ENCODE results near the gene INTS6. TPM values are rescaled to one million over a fixed set of nuclear protein-coding genes. Genes with fewer than 3 reads are reported as not detected.

The INTS6 gene, protein sequence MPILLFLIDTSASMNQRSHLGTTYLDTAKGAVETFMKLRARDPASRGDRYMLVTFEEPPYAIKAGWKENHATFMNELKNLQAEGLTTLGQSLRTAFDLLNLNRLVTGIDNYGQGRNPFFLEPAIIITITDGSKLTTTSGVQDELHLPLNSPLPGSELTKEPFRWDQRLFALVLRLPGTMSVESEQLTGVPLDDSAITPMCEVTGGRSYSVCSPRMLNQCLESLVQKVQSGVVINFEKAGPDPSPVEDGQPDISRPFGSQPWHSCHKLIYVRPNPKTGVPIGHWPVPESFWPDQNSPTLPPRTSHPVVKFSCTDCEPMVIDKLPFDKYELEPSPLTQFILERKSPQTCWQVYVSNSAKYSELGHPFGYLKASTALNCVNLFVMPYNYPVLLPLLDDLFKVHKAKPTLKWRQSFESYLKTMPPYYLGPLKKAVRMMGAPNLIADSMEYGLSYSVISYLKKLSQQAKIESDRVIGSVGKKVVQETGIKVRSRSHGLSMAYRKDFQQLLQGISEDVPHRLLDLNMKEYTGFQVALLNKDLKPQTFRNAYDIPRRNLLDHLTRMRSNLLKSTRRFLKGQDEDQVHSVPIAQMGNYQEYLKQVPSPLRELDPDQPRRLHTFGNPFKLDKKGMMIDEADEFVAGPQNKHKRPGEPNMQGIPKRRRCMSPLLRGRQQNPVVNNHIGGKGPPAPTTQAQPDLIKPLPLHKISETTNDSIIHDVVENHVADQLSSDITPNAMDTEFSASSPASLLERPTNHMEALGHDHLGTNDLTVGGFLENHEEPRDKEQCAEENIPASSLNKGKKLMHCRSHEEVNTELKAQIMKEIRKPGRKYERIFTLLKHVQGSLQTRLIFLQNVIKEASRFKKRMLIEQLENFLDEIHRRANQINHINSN
- total RNA-seq (31.0 TPM), polyA plus RNA-seq (ENCODE audit: insufficient read depth, low read depth, low replicate concordance) (8.3 TPM)
- long read RNA-seq, donor 1, full-length matches to known transcripts, result 3 of 3 reads
- long read RNA-seq, donor 1, partial matches to known transcripts, result 0 of 3 reads
- long read RNA-seq, donor 1, other reads (novel, unspliced or antisense), result 0 of 3 reads
- long read RNA-seq, donor 2, result 0 reads
- long read RNA-seq, donor 3, partial matches to known transcripts, result 0 of 1 reads
- long read RNA-seq, donor 3, other reads (novel, unspliced or antisense), result 0 of 1 reads
- long read RNA-seq, donor 4, partial matches to known transcripts, result 0 of 3 reads
- long read RNA-seq, donor 4, other reads (novel, unspliced or antisense), result 0 of 3 reads
- long read RNA-seq, donor 5, result 0 reads
- long read RNA-seq, donor 6, full-length matches to known transcripts, result 1 of 1 reads
- long read RNA-seq, donor 6, partial matches to known transcripts, result 0 of 1 reads
- long read RNA-seq, donor 6, other reads (novel, unspliced or antisense), result 0 of 1 reads
- long read RNA-seq, donor 7, full-length matches to known transcripts, result 13 of 29 reads
- long read RNA-seq, donor 7, partial matches to known transcripts, result 7 of 29 reads
- long read RNA-seq, donor 7, other reads (novel, unspliced or antisense), result 9 of 29 reads
- long read RNA-seq, donor 8, full-length matches to known transcripts, result 6 of 6 reads
- long read RNA-seq, donor 8, partial matches to known transcripts, result 0 of 6 reads
- long read RNA-seq, donor 8, other reads (novel, unspliced or antisense), result 0 of 6 reads
- long read RNA-seq, donor 9, full-length matches to known transcripts, result 3 of 3 reads
- long read RNA-seq, donor 9, partial matches to known transcripts, result 0 of 3 reads
- long read RNA-seq, donor 9, other reads (novel, unspliced or antisense), result 0 of 3 reads
- long read RNA-seq, donor 10, full-length matches to known transcripts, result 2 of 2 reads
- long read RNA-seq, donor 10, partial matches to known transcripts, result 0 of 2 reads
- long read RNA-seq, donor 10, other reads (novel, unspliced or antisense), result 0 of 2 reads

GRCh38 chr13:51452361-51453206 lies at the start of gene INTS6:
INTS6 (minus strand) TSS chr13:51453036; CDS start chr13:51452525, 511 bp downstream.
- H3K36me3 ChIP-seq (ENCODE audit: control insufficient read depth in 2 of 3, insufficient read depth in 3 of 3, low read length in 3 of 3), result peaks cover 0 to 23% (median 0%) of the 10 kb centered on the region in 3 donors
- DNase-seq, result peak; percentile 99 to 100 (median 100)
- H3K4me3 ChIP-seq (ENCODE audit: low read length in 3 of 3), result peak within 1 kb of the TSS; percentile 79 to 89 (median 85)
- H3K4me1 ChIP-seq (ENCODE audit: control insufficient read depth in 2 of 3, insufficient read depth in 2 of 3, low read depth in 1 of 3, low read length in 3 of 3), result peaks cover 4 to 10% (median 6%) of the 10 kb centered on the region in 3 donors
- FAIRE-seq, result peak; percentile 97
- H3K27ac ChIP-seq (ENCODE audit: low read depth in 2 of 2, low read length in 2 of 2), result peak within 1 kb of the TSS; percentile 98
- no peaks in the 10 kb centered on the region for H3K9me3 ChIP-seq (ENCODE audit: control insufficient read depth in 2 of 3, insufficient read depth in 1 of 3, low read length in 3 of 3)
- TF ChIP-seq, protein P1, sequence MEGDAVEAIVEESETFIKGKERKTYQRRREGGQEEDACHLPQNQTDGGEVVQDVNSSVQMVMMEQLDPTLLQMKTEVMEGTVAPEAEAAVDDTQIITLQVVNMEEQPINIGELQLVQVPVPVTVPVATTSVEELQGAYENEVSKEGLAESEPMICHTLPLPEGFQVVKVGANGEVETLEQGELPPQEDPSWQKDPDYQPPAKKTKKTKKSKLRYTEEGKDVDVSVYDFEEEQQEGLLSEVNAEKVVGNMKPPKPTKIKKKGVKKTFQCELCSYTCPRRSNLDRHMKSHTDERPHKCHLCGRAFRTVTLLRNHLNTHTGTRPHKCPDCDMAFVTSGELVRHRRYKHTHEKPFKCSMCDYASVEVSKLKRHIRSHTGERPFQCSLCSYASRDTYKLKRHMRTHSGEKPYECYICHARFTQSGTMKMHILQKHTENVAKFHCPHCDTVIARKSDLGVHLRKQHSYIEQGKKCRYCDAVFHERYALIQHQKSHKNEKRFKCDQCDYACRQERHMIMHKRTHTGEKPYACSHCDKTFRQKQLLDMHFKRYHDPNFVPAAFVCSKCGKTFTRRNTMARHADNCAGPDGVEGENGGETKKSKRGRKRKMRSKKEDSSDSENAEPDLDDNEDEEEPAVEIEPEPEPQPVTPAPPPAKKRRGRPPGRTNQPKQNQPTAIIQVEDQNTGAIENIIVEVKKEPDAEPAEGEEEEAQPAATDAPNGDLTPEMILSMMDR (IDR thresholded peaks at IDR 0.05; ENCODE audit: borderline replicate concordance, extremely low read depth, insufficient read depth), result no peak
- intact Hi-C loops (cut with DNase I), result loop anchor here (10.0 kb wide), 1 partner anchor 132 kb away; the partner anchor contains the start of gene WDFY2
- H3K27me3 ChIP-seq (ENCODE audit: control insufficient read depth, insufficient read depth, low read length), result no peaks in the 10 kb centered on the region
- H3K9ac ChIP-seq (ENCODE audit: low read length in 3 of 3), result peak within 1 kb of the TSS; percentile 88 to 96 (median 95)

DNA sequence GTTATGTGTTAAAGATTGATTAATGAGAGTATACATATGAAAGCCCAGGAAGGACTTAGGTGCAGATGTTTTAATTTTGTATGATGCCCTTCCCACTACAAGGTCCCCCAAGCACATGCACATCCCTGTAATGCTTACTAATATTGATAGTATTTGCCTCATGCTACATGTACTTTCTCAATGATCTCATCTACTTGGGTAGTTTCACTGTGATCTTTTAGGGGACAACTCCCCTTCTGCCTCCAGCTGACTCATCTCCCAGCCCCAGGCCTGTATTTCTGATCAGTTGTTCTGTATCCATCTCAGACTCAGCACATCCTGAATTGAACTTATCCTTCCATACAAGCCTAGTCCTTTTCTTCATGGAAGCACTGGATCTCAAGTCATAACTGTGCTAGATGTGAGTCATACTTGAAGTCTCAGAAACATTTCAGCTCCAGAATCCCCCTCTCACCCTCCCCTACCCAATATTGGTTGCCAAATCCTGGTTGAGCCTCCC lies 49.4 kb upstream of the INTS6 start:
- TF ChIP-seq, protein P1 (IDR thresholded peaks at IDR 0.05; ENCODE audit: borderline replicate concordance, extremely low read depth, insufficient read depth), result no peak
- FAIRE-seq (no peak), DNase-seq (no peak)
- H3K9ac ChIP-seq (ENCODE audit: low read length in 3 of 3), result no peak overlapping the region
- no peaks in the 10 kb centered on the region for H3K9me3 ChIP-seq (ENCODE audit: control insufficient read depth in 2 of 3, insufficient read depth in 1 of 3, low read length in 3 of 3)
- H3K36me3 ChIP-seq (ENCODE audit: control insufficient read depth in 2 of 3, insufficient read depth in 3 of 3, low read length in 3 of 3), result no peaks in the 10 kb centered on the region
- H3K4me3 ChIP-seq (ENCODE audit: low read length in 3 of 3), result no peak overlapping the region
- no peaks in the 10 kb centered on the region for H3K27me3 ChIP-seq (ENCODE audit: control insufficient read depth, insufficient read depth, low read length)
- H3K4me1 ChIP-seq (ENCODE audit: control insufficient read depth in 2 of 3, insufficient read depth in 2 of 3, low read depth in 1 of 3, low read length in 3 of 3), result peaks cover 0 to 3% (median 2%) of the 10 kb centered on the region in 3 donors
- intact Hi-C loops (cut with DNase I), result no loop called here
- H3K27ac ChIP-seq (ENCODE audit: low read depth in 2 of 2, low read length in 2 of 2), result no peak overlapping the region
